PC-9 (cell line): ENCODE measurements around the gene MAD2L2. TPM values are rescaled to one million over a fixed set of nuclear protein-coding genes. Genes with fewer than 3 reads are reported as not detected.

ENCODE experiments used
- BruUV-seq: library from RNA; stranded (reverse); fragments of 400-500 nt; replicated peaks from 2 replicates; lab custom pipeline; 2021; lab: Mats Ljungman, UMichigan
- CTCF ChIA-PET: fragments of 300-600 bp; sonication (Branson Sonifier 250); formaldehyde crosslinking; loops from one replicate; lab custom pipeline; 2022; ENCODE audit warnings: antibody characterized with exemption; lab: Charles Lee
- POLR2A ChIA-PET: fragments of 300-600 bp; sonication (Branson Sonifier 250); formaldehyde crosslinking; loops from one replicate; lab custom pipeline; 2022; ENCODE audit warnings: antibody characterized with exemption; ENCODE audit not compliant: unreplicated experiment; lab: Charles Lee
- DNase-seq, 2 experiments: peaks; one replicate each; pipeline versions ENCODE4 v3.0.0 to v3.0.0-alpha.2; 2015 to 2022; ENCODE audit warnings: mixed read lengths in 1 of 2
- H2AFZ ChIP-seq: fragments of 200-600 bp; sonication (generic); 2 replicates; pipeline ENCODE4 v1.8.1; 2017; ENCODE audit warnings: antibody characterized with exemption
- H3F3A ChIP-seq: fragments of 200-600 bp; sonication (generic); 2 replicates; pipeline ENCODE4 v1.8.1; 2017; ENCODE audit warnings: antibody characterized with exemption, mild to moderate bottlenecking, low read depth; ENCODE audit not compliant: insufficient read depth
- H3K27ac ChIP-seq: fragments of 200-600 bp; sonication (generic); 2 replicates; pipeline ENCODE4 v1.6.1; 2016; ENCODE audit warnings: mixed run types
- H3K27me3 ChIP-seq: fragments of 200-600 bp; sonication (generic); 2 replicates; pipeline ENCODE4 v1.6.1; 2016; ENCODE audit warnings: low read depth, mixed run types; ENCODE audit not compliant: insufficient read depth
- H3K36me3 ChIP-seq: fragments of 200-600 bp; sonication (generic); 2 replicates; pipeline ENCODE4 v1.6.1; 2016; ENCODE audit warnings: low read depth, mixed run types
- H3K4me1 ChIP-seq: fragments of 200-600 bp; sonication (generic); replicated peaks from 2 replicates; pipeline ENCODE4 v1.6.1; 2016; ENCODE audit warnings: mixed run types; ENCODE audit not compliant: insufficient read depth
- H3K4me2 ChIP-seq: fragments of 200-600 bp; sonication (generic); 2 replicates; pipeline ENCODE4 v1.6.1; 2017; ENCODE audit warnings: mixed run types
- H3K4me3 ChIP-seq: fragments of 200-600 bp; sonication (generic); 2 replicates; pipeline ENCODE4 v1.6.1; 2016; ENCODE audit warnings: mixed run types
- H3K79me2 ChIP-seq: fragments of 200-600 bp; sonication (generic); 2 replicates; pipeline ENCODE4 v1.6.1; 2017; ENCODE audit warnings: low read depth, mixed run types
- H3K9me2 ChIP-seq: fragments of 200-600 bp; sonication (generic); 2 replicates; pipeline ENCODE4 v1.8.1; 2017; ENCODE audit warnings: mild to moderate bottlenecking; ENCODE audit not compliant: insufficient read depth
- H3K9me3 ChIP-seq: fragments of 200-600 bp; sonication (generic); 2 replicates; pipeline ENCODE4 v1.8.1; 2016; ENCODE audit warnings: low read depth; ENCODE audit not compliant: insufficient read depth
- H4K20me1 ChIP-seq: fragments of 200-600 bp; sonication (generic); 2 replicates; pipeline ENCODE4 v1.8.1; 2017; ENCODE audit not compliant: insufficient read depth
- CTCF ChIP-seq: fragments of 200-600 bp; sonication (generic); conservative IDR thresholded peaks from 2 replicates; pipeline ENCODE4 v1.6.1; 2017; ENCODE audit warnings: mixed run types, antibody characterized with exemption, mild to moderate bottlenecking, moderate library complexity
- EZH2 ChIP-seq: fragments of 200-600 bp; sonication (generic); IDR thresholded peaks from 2 replicates; pipeline ENCODE4 v1.8.0; 2017; ENCODE audit warnings: antibody characterized with exemption, low read depth
- intact Hi-C: fragments of 100-400 bp; cut with micrococcal nuclease; formaldehyde crosslinking; loops from one replicate; pipeline ENCODE4 v1.10.0; 2022; ENCODE audit not compliant: unreplicated experiment
- total RNA-seq: library from RNA; stranded (reverse); gene quantifications from 2 replicates; pipeline ENCODE4 v1.2.3, GENCODE V29; 2021

Gene MAD2L2
- total RNA-seq, 1 experiment from 2014 or later: 52.9 TPM

- H3K36me3 ChIP-seq: no peaks in the 10 kb centered on the region
- BruUV-seq: no TSS peak
- H3K27ac ChIP-seq: no peak overlapping the region
- intact Hi-C loops: no loop called here
- no peak overlapping the region for H3K4me2 ChIP-seq
- CTCF ChIA-PET: no interaction called here
- no peaks in the 10 kb centered on the region for H4K20me1 ChIP-seq
- no peaks in the 10 kb centered on the region for H3K4me1 ChIP-seq
- no peak overlapping the region for H2AFZ ChIP-seq
- H3K4me3 ChIP-seq: no peak overlapping the region
- H3K79me2 ChIP-seq: no peaks in the 10 kb centered on the region
- no peaks in the 10 kb centered on the region for H3K9me3 ChIP-seq
- no peak for DNase-seq
- TF ChIP-seq CTCF (no peak), EZH2 (no peak)
- POLR2A ChIA-PET: no interaction called here
- peaks cover 36% of the 10 kb centered on the region for H3K27me3 ChIP-seq
- H3F3A ChIP-seq: no peaks in the 10 kb centered on the region
- H3K9me2 ChIP-seq: no peaks in the 10 kb centered on the region
These were observed 41.6 kb downstream of the MAD2L2 start for GRCh38 chr1:11639372-11639771.

DNA sequence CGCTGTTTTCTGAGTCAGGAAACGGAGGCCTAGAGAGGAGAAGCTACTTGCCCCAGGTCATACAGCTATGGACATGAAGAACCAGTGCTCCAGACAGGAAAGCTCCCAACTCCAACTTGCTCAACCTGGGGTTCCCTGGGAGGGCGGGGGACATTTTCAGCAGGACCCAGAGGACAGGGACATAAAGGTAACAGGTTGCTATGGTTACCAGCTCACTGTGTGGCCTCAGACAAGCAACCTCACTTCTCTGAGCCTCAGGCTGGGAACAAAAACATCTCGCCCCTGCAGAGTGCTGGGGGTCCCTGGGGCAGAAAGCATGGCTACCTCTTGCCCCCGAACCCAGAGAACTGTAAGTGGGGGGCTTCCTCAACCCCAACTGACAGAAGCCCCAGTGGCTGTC is 42.8 kb downstream of the MAD2L2 start:
- ChIA-PET CTCF (no interaction called here), POLR2A (interaction anchor here (0.5 kb wide), 1 partner anchor 92 kb away, joined by 8 read pairs; no protein-coding TSS in a partner anchor)
- H3K4me2 ChIP-seq: no peak overlapping the region
- H3F3A ChIP-seq: no peaks in the 10 kb centered on the region
- BruUV-seq: no TSS peak
- H3K79me2 ChIP-seq: no peaks in the 10 kb centered on the region
- TF ChIP-seq CTCF (no peak), EZH2 (no peak)
- no peaks in the 10 kb centered on the region for H3K9me3 ChIP-seq
- H3K27me3 ChIP-seq: peaks cover 37% of the 10 kb centered on the region
- no peaks in the 10 kb centered on the region for H3K36me3 ChIP-seq
- H2AFZ ChIP-seq: no peak overlapping the region
- DNase-seq: no peak
- no peaks in the 10 kb centered on the region for H3K4me1 ChIP-seq
- H3K4me3 ChIP-seq: no peak overlapping the region
- no peak overlapping the region for H3K27ac ChIP-seq
- intact Hi-C loops: no loop called here
- H3K9me2 ChIP-seq: no peaks in the 10 kb centered on the region
- H4K20me1 ChIP-seq: no peaks in the 10 kb centered on the region

DNA sequence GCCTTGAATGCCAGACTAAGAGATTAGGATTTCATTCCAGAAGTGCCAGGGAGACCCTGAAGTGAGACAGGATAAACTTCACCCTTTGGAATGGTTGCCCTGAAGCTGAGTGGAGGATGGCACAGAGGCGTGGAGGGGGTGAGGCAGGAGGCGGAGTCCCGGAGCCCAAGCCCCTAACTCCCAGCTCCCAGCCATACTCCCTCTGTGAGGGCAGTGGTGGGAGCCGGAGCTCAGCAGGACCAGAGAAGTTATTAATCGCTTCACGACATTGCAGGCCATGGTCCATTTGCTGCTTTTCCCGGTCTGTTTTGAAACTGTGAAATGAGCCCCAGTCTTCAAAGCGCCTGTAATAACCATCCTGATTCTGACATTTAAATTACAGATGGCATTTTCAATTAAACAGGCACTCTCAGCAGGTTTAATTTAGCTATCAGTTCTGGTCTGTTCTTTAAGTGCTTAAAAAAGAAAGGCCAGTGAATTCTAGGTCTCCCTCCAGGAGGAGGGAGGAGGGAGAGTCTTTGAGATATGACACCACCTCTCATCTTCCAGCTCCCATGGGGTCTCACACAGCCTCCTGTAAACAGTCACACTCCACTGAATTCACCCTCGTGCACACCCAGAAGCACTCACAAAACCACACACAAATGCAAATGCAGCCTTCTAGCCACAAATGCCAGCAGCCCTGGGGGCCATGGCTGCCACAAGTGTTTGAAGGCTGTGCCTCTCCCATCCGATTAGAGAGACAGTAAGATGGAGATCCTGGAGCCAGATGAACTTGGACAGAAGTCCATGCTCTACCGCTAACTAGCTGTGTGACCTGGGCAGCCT is 46.4 kb downstream of the MAD2L2 start:
- Histone ChIP-seq H3K27me3 (peaks cover 52% of the 10 kb centered on the region), H3F3A (no peaks in the 10 kb centered on the region), H3K9me3 (no peaks in the 10 kb centered on the region), H3K9me2 (no peaks in the 10 kb centered on the region), H4K20me1 (no peaks in the 10 kb centered on the region), H2AFZ (no peak overlapping the region), H3K4me1 (no peaks in the 10 kb centered on the region), H3K27ac (no peak overlapping the region), H3K36me3 (no peaks in the 10 kb centered on the region), H3K79me2 (no peaks in the 10 kb centered on the region), H3K4me2 (no peak overlapping the region), H3K4me3 (no peak overlapping the region)
- no peak for TF ChIP-seq CTCF
- TF ChIP-seq EZH2: no peak
- ChIA-PET POLR2A (no interaction called here), CTCF (no interaction called here)
- intact Hi-C loops: no loop called here
- DNase-seq: no peak
- BruUV-seq: no TSS peak
